Spleen (tissue), 11 donors: Measurements from ENCODE around the gene SECTM1. TPM values are rescaled to one million over a fixed set of nuclear protein-coding genes. Genes with fewer than 3 reads are reported as not detected.

Experiments used
- DNase-seq: peaks from one replicate; pipeline ENCODE4 v3.0.0-alpha.2; 2020
- H3K27ac ChIP-seq, 8 donors: fragments of 200-600 bp; sonication (generic) in 7 of 8; 1 replicate in 4 of 8; 2 replicates in 4 of 8; pipeline versions ENCODE4 v1.5.0 to v1.8.0; 2016 to 2021; ENCODE audit warnings: inconsistent platforms in 4 of 8, mild to moderate bottlenecking in 4 of 8, moderate library complexity in 1 of 8
- H3K27me3 ChIP-seq, 7 donors: fragments of 200-600 bp; sonication (generic) in 6 of 7; replicated peaks in 1 of 7; 1 replicate in 4 of 7; 2 replicates in 3 of 7; pipeline versions ENCODE4 v1.5.0 to v1.8.0; 2016 to 2021; ENCODE audit warnings: inconsistent platforms in 3 of 7, mild to moderate bottlenecking in 1 of 7
- H3K36me3 ChIP-seq, 6 donors: fragments of 200-600 bp; sonication (generic) in 5 of 6; 1 replicate in 4 of 6; 2 replicates in 2 of 6; pipeline versions ENCODE4 v1.5.0 to v1.8.0; 2016 to 2021; ENCODE audit warnings: inconsistent platforms in 2 of 6
- H3K4me1 ChIP-seq, 6 donors: fragments of 200-600 bp; sonication (generic) in 5 of 6; 1 replicate in 3 of 6; 2 replicates in 3 of 6; pipeline versions ENCODE4 v1.5.0 to v1.8.0; 2016 to 2021; ENCODE audit warnings: inconsistent platforms in 3 of 6
- H3K4me3 ChIP-seq, 8 donors: fragments of 200-600 bp; sonication (generic) in 7 of 8; 1 replicate in 4 of 8; 2 replicates in 4 of 8; pipeline versions ENCODE4 v1.5.0 to v1.8.0; 2016 to 2021; ENCODE audit warnings: inconsistent platforms in 4 of 8, mild to moderate bottlenecking in 4 of 8, moderate library complexity in 2 of 8
- H3K9me3 ChIP-seq, 8 donors: fragments of 200-600 bp; sonication (generic) in 7 of 8; 1 replicate in 4 of 8; 2 replicates in 4 of 8; pipeline versions ENCODE4 v1.5.0 to v1.8.0; 2016 to 2021; ENCODE audit warnings: inconsistent platforms in 4 of 8
- CTCF ChIP-seq, 11 experiments: fragments of 200-600 bp in 7 of 11; fragments of 450-650 bp in 4 of 11; sonication (generic) in 4 of 11; IDR thresholded peaks in 8 of 11; conservative IDR thresholded peaks in 3 of 11; 1 replicate in 7 of 11; 2 replicates in 4 of 11; pipeline versions ENCODE4 v1.4.0 to v1.8.0; 2016 to 2021; ENCODE audit warnings: antibody characterized with exemption in 11 of 11, inconsistent platforms in 4 of 11, mild to moderate bottlenecking in 1 of 11
- POLR2A ChIP-seq, 3 donors: fragments of 450-650 bp; IDR thresholded peaks; one replicate each; pipeline ENCODE4 v1.5.1; 2017; ENCODE audit warnings: antibody characterized with exemption in 3 of 3, mild to moderate bottlenecking in 1 of 3
- POLR2AphosphoS5 ChIP-seq, 3 donors: sonication (generic); formaldehyde crosslinking; IDR thresholded peaks; one replicate each; pipeline ENCODE4 v1.5.1; 2017; ENCODE audit warnings: antibody characterized with exemption in 3 of 3
- WGBS, 5 donors: extraction: QIAGEN DNeasy Blood & Tissue Kit in 3 of 5; methylation state at CpG; one replicate each; pipeline versions ENCODE4 v1.1.5 to v1.1.7; 2013 to 2018; 5-methylcytosine and 5-hydroxymethylcytosine counted together
- intact Hi-C: fragments of 100-400 bp; cut with DNase I; formaldehyde crosslinking; loops from one replicate; pipeline ENCODE4 v1.15.0; 2023; ENCODE audit warnings: low total_unique reads
- polyA plus RNA-seq, 3 donors: library from polyadenylated mRNA; stranded (reverse); fragments of 200-250 nt; gene quantifications; one replicate each; pipeline ENCODE4 v1.2.1, GENCODE V29; 2013
- total RNA-seq, 7 donors: library from RNA; depleted of rRNA in 3 of 7; stranded (reverse); fragments of >200 nt in 3 of 7; fragmentation: NEBNext Ultra II Directional in 4 of 7; extraction: Animal tissue kit (Norgen Biotek cat#: 25700) in 4 of 7; gene quantifications; one replicate each; pipeline versions ENCODE4 v1.1.0 to v1.2.1, GENCODE V29; 2016 to 2021
- donor health status: healthy with polysubstance abuse.
- donor health status: DM: no; HTN: no; CAD: no; lungs with moderate emphysema.
- donor health status: DM: no; HTN: no; CAD: no.
- donor health status: Bipolar disorder and iron deficiency.
- donor health status: healthy.
- donor health status: DM: no; HTN: no; CAD: no.
- donor health status: DM: yes; HTN: yes; CAD: no.

The SECTM1 gene
- total and polyA plus RNA-seq, 10 donors: 6.0 to 141 (median 60.4) TPM

- TF ChIP-seq CTCF (IDR thresholded peaks at IDR 0.05 in 8 of 11, conservative IDR thresholded peaks at IDR 0.05 in 3 of 11) (no peak), POLR2A (IDR thresholded peaks at IDR 0.05) (no peak), POLR2AphosphoS5 (IDR thresholded peaks at IDR 0.05) (no peak)
- H3K36me3 ChIP-seq: peaks cover 0 to 38% (median 0%) of the 10 kb centered on the region in 6 donors
- H3K4me3 ChIP-seq: no peak overlapping the region
- H3K9me3 ChIP-seq: no peaks in the 10 kb centered on the region
- H3K4me1 ChIP-seq: peaks cover 9 to 42% (median 33%) of the 10 kb centered on the region in 6 donors
- peaks cover 0 to 64% (median 4%) of the 10 kb centered on the region in 7 donors for H3K27me3 ChIP-seq
- no peak overlapping the region for H3K27ac ChIP-seq
- WGBS, 5 donors: 77 to 95% (median 90%) methylated on average over 10 to 15 of the region's 15 CpGs
- no peak for DNase-seq
- intact Hi-C loops: loop anchor here (10.0 kb wide), 1 partner anchor 124 kb away; no protein-coding TSS in a partner anchor
These were observed 4.5 kb downstream of the SECTM1 start for GRCh38 chr17:82328994-82329507.

GRCh38 chr17:82328141-82328993, 5.2 kb downstream of the SECTM1 start:
- 79 to 87% (median 82%) methylated on average over 24 to 28 of the region's 28 CpGs for WGBS, 5 donors
- DNase-seq: no peak

GRCh38 chr17:82327757-82328140, 5.8 kb downstream of the SECTM1 start:
- no peak for DNase-seq
- Histone ChIP-seq H3K9me3 (no peaks in the 10 kb centered on the region), H3K27ac (no peak overlapping the region), H3K4me1 (peaks cover 4 to 29% (median 21%) of the 10 kb centered on the region in 6 donors), H3K4me3 (no peak overlapping the region), H3K36me3 (peaks cover 0 to 48% (median 0%) of the 10 kb centered on the region in 6 donors), H3K27me3 (peaks cover 0 to 56% (median 0%) of the 10 kb centered on the region in 7 donors)
- 77 to 91% (median 87%) methylated on average over 13 to 16 of the region's 16 CpGs for WGBS, 5 donors
- intact Hi-C loops: loop anchor here (10.0 kb wide), 1 partner anchor 123 kb away; no protein-coding TSS in a partner anchor
- TF ChIP-seq POLR2A (IDR thresholded peaks at IDR 0.05) (no peak), POLR2AphosphoS5 (IDR thresholded peaks at IDR 0.05) (no peak), CTCF (IDR thresholded peaks at IDR 0.05 in 8 of 11, conservative IDR thresholded peaks at IDR 0.05 in 3 of 11) (no peak)

More at GRCh38 chr17:82328141-82328993, 5.2 kb downstream of the SECTM1 start:
- intact Hi-C loops: loop anchor here (10.0 kb wide), 1 partner anchor 124 kb away; no protein-coding TSS in a partner anchor
- H3K9me3 ChIP-seq: no peaks in the 10 kb centered on the region
- peaks cover 0 to 57% (median 0%) of the 10 kb centered on the region in 7 donors for H3K27me3 ChIP-seq
- H3K4me1 ChIP-seq: peaks cover 4 to 35% (median 27%) of the 10 kb centered on the region in 6 donors
- H3K4me3 ChIP-seq: no peak overlapping the region
- peaks cover 0 to 42% (median 0%) of the 10 kb centered on the region in 6 donors for H3K36me3 ChIP-seq
- H3K27ac ChIP-seq: no peak overlapping the region
- TF ChIP-seq CTCF (IDR thresholded peaks at IDR 0.05 in 8 of 11, conservative IDR thresholded peaks at IDR 0.05 in 3 of 11) (no peak), POLR2AphosphoS5 (IDR thresholded peaks at IDR 0.05) (no peak), POLR2A (IDR thresholded peaks at IDR 0.05) (no peak)

- no peak for DNase-seq
- no peaks in the 10 kb centered on the region for H3K9me3 ChIP-seq
- WGBS, 5 donors: 84 to 96% (median 88%) methylated on average over 15 of the region's 15 CpGs
- H3K4me3 ChIP-seq: no peak overlapping the region
- TF ChIP-seq CTCF (IDR thresholded peaks at IDR 0.05 in 8 of 11, conservative IDR thresholded peaks at IDR 0.05 in 3 of 11): no peak
- TF ChIP-seq POLR2A (IDR thresholded peaks at IDR 0.05): no peak
- TF ChIP-seq POLR2AphosphoS5 (IDR thresholded peaks at IDR 0.05): no peak
- intact Hi-C loops: loop anchor here (10.0 kb wide), 1 partner anchor 122 kb away; no protein-coding TSS in a partner anchor
- H3K4me1 ChIP-seq: peaks cover 4 to 25% (median 16%) of the 10 kb centered on the region in 6 donors
- H3K27me3 ChIP-seq: peaks cover 0 to 56% (median 0%) of the 10 kb centered on the region in 7 donors
- H3K27ac ChIP-seq: no peak overlapping the region
- H3K36me3 ChIP-seq: peaks cover 0 to 53% (median 0%) of the 10 kb centered on the region in 6 donors
These were observed 6.3 kb downstream of the SECTM1 start for GRCh38 chr17:82327289-82327688.
